Activated CD8-positive, alpha-beta T cell treated with anti-CD3 and anti-CD28 coated beads for 36 hours (primary cell): ENCODE data around the gene EPHA3. TPM values are rescaled to one million over a fixed set of nuclear protein-coding genes. Genes with fewer than 3 reads are reported as not detected.

Experiments
- ATAC-seq: fragments of 200-7000 bp; cut with Tn5 transposase; one replicate; pipeline ENCODE4 v1.10.0; 2021; ENCODE audit warnings: mild to moderate bottlenecking, moderate library complexity
- CTCF ChIA-PET: fragments of 350-600 bp; sonication (Branson Sonifier 250); formaldehyde crosslinking; loops from one replicate; lab custom pipeline; 2021; ENCODE audit warnings: antibody characterized with exemption; lab: Charles Lee
- POLR2A ChIA-PET: fragments of 350-600 bp; sonication (Branson Sonifier 250); formaldehyde crosslinking; loops from one replicate; lab custom pipeline; 2021; ENCODE audit warnings: antibody characterized with exemption; lab: Charles Lee
- DNase-seq: peaks from one replicate; pipeline ENCODE4 v3.0.0-alpha.2; 2020
- H3K27ac Mint-ChIP-seq: one replicate; pipeline ENCODE4 v1.8.0; 2021; ENCODE audit warnings: mild to moderate bottlenecking, mixed read lengths
- H3K27me3 Mint-ChIP-seq: one replicate; pipeline ENCODE4 v1.8.0; 2021; ENCODE audit warnings: mixed read lengths
- H3K36me3 Mint-ChIP-seq: one replicate; pipeline ENCODE4 v1.8.0; 2021; ENCODE audit warnings: low read depth, mixed read lengths
- H3K4me1 Mint-ChIP-seq: one replicate; pipeline ENCODE4 v1.8.0; 2021; ENCODE audit warnings: low read depth, mixed read lengths
- H3K4me3 Mint-ChIP-seq: one replicate; pipeline ENCODE4 v1.8.0; 2021; ENCODE audit warnings: mild to moderate bottlenecking, moderate library complexity, mixed read lengths
- H3K9me3 Mint-ChIP-seq: one replicate; pipeline ENCODE4 v1.8.0; 2021; ENCODE audit warnings: mixed read lengths
- intact Hi-C: fragments of 100-400 bp; cut with micrococcal nuclease; formaldehyde crosslinking; loops from one replicate; pipeline ENCODE4 v1.10.0; 2022
- total RNA-seq, 2 experiments: library from RNA; stranded (reverse); gene quantifications; one replicate each; pipeline ENCODE4 v1.2.3, GENCODE V29; 2021
- TF ChIP-seq, protein P1 (sequence below): fragments of 200-600 bp; IDR thresholded peaks from one replicate; pipeline ENCODE4 v1.8.0; 2022; ENCODE audit warnings: antibody characterized with exemption, mild to moderate bottlenecking

Gene EPHA3
- total RNA-seq, 2 experiments from 2014 or later: not detected

DNA sequence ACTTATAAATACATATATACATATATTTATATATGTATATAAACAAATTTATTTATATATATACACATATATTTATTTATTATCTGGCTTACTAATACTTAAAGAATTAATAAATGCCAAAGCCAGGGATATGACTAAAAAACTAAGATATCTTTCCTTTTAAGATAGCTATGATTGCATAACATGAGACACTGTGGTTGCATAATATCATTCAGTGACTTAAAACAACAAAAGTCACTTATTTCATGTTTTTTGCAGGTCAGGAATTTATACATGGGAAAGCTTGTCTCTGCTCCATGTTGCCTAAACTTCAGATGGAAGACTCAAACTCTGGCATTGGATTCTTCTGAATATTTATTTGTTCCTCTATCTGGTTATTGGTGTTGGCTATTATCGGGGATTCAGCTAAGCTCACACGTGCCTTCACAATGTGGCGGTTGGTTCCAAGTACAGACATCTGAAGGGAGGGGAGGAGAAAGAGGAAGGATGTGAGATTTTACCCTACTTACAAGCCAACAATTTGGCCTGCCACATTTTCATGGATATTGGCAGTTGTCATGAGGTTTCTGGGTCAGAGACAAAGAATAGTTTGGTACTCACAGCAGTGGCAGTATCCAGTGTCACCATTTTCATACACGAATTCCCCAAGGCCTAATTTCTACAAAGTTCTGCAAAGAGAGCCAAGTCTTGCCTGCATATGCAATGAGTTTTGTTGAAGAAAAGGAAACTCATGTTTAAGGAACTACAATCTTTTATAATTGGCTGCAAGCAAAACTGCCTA, 381.6 kb downstream of the EPHA3 start:
- Mint-ChIP-seq H3K36me3 (no peaks in the 10 kb centered on the region), H3K27ac (no peak overlapping the region), H3K4me1 (no peaks in the 10 kb centered on the region), H3K9me3 (peaks cover 11% of the 10 kb centered on the region), H3K27me3 (no peaks in the 10 kb centered on the region), H3K4me3 (no peak overlapping the region)
- TF ChIP-seq, protein P1, sequence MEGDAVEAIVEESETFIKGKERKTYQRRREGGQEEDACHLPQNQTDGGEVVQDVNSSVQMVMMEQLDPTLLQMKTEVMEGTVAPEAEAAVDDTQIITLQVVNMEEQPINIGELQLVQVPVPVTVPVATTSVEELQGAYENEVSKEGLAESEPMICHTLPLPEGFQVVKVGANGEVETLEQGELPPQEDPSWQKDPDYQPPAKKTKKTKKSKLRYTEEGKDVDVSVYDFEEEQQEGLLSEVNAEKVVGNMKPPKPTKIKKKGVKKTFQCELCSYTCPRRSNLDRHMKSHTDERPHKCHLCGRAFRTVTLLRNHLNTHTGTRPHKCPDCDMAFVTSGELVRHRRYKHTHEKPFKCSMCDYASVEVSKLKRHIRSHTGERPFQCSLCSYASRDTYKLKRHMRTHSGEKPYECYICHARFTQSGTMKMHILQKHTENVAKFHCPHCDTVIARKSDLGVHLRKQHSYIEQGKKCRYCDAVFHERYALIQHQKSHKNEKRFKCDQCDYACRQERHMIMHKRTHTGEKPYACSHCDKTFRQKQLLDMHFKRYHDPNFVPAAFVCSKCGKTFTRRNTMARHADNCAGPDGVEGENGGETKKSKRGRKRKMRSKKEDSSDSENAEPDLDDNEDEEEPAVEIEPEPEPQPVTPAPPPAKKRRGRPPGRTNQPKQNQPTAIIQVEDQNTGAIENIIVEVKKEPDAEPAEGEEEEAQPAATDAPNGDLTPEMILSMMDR: no peak
- ATAC-seq: no peak
- ChIA-PET CTCF (no interaction called here), POLR2A (no interaction called here)
- no peak for DNase-seq
- intact Hi-C loops: no loop called here

DNA sequence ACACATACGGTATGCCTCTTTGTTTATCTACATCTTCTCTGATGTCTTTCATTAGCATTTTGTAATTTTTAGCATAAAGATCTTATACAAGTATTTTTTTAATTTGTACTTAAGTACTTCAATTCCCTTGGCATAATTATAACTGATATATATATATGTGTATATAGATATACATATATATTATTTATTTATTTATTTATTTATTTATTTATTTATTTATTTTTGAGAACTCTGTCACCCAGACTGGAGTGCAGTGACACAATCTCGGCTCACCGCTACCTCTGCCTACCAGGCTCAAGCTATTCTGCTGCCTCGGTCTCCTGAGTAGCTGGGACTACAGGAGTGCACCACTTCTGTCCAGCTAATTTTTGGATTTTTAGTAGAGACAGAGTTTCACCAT, 382.7 kb downstream of the EPHA3 start:
- ChIA-PET CTCF (no interaction called here), POLR2A (no interaction called here)
- Mint-ChIP-seq H3K27me3 (no peaks in the 10 kb centered on the region), H3K27ac (no peak overlapping the region), H3K36me3 (no peaks in the 10 kb centered on the region), H3K4me3 (no peak overlapping the region), H3K9me3 (peaks cover 10% of the 10 kb centered on the region), H3K4me1 (no peaks in the 10 kb centered on the region)
- DNase-seq (no peak), ATAC-seq (no peak)
- intact Hi-C loops: no loop called here
- TF ChIP-seq, protein P1: no peak

DNA sequence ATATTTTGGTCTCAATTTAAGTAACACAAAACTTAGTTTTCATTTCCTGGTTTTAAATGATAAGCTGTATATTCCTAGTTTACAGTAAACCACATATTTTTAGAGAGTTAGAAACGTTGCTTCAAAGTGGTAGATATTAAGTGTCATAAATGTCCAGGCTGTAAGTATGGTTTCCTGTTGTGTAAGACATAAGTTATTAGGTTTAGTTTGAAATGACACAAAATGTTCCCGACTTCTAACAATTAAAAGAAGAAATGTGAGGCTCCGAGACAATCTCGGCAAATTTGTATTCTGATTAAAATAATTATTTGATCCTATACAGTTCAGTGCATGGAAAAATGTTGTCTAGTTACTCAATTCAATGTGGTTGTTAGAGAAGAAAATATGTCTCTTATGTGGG, 387.3 kb downstream of the EPHA3 start:
- Mint-ChIP-seq H3K4me3 (no peak overlapping the region), H3K27ac (no peak overlapping the region), H3K9me3 (peaks cover 4% of the 10 kb centered on the region), H3K4me1 (no peaks in the 10 kb centered on the region), H3K27me3 (no peaks in the 10 kb centered on the region), H3K36me3 (no peaks in the 10 kb centered on the region)
- POLR2A ChIA-PET: no interaction called here
- TF ChIP-seq, protein P1: no peak
- CTCF ChIA-PET: no interaction called here
- no peak for ATAC-seq
- DNase-seq: no peak
- intact Hi-C loops: no loop called here

DNA sequence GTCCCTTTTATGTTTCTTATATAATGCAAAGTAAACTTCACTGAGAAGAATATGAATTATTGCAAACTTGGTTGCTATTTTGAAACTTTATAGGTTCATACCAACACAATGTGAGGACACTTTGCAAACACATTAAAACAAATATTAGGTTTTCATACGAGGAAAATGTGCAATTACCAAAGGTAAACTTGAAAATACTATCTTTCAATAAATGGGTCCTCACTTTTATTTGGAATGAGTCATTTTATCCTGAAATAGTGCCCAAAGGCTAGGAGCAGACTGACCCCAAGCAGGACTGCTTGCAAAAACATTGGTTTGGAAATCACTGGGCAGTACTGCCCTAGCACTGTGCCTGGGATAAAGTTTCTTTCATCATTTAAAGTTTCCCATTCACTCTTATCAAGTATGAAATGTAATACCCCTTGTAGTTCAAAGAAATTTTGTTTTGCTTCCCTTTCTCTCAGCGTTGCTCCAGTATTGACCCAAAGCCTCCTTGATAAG, 396.5 kb downstream of the EPHA3 start:
- ATAC-seq (no peak), DNase-seq (no peak)
- ChIA-PET CTCF (no interaction called here), POLR2A (no interaction called here)
- peaks cover 5% of the 10 kb centered on the region for H3K9me3 Mint-ChIP-seq
- TF ChIP-seq, protein P1: no peak
- no peaks in the 10 kb centered on the region for H3K36me3 Mint-ChIP-seq
- no peak overlapping the region for H3K27ac Mint-ChIP-seq
- no peaks in the 10 kb centered on the region for H3K27me3 Mint-ChIP-seq
- H3K4me3 Mint-ChIP-seq: no peak overlapping the region
- intact Hi-C loops: no loop called here
- no peaks in the 10 kb centered on the region for H3K4me1 Mint-ChIP-seq

DNA sequence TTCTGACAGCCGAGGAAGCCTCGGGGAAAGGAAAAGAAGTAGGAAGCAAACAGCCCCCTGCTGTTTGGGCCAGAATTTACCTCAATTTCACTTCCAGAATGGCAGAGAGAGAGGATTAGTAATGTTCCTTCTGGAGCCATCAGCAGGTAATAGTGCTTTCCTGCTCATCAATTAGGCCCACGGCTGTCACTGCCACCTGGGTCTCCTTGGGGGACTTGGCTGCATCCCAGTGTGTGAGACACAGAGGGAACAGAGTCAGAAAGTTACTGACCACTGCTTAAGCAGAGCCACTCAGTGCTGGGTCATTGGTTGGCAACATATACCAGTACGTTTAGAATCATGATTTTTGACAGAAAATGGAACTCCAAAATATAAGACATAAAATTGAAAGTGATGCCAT, 397.0 kb downstream of the EPHA3 start:
- TF ChIP-seq, protein P1: no peak
- CTCF ChIA-PET: no interaction called here
- intact Hi-C loops: no loop called here
- H3K4me3 Mint-ChIP-seq: no peak overlapping the region
- POLR2A ChIA-PET: no interaction called here
- H3K9me3 Mint-ChIP-seq: peaks cover 5% of the 10 kb centered on the region
- H3K36me3 Mint-ChIP-seq: no peaks in the 10 kb centered on the region
- H3K4me1 Mint-ChIP-seq: no peaks in the 10 kb centered on the region
- H3K27ac Mint-ChIP-seq: no peak overlapping the region
- H3K27me3 Mint-ChIP-seq: no peaks in the 10 kb centered on the region
- DNase-seq (no peak), ATAC-seq (no peak)
